ENCODE data around the gene TNFRSF1B.

TNFRSF1B gene

GRCh38 chr1:12155328-12155727 is 11.5 kb upstream of the TNFRSF1B start:
- in situ Hi-C loops (cut with HindIII; ENCODE audit: low sequenced_read_pairs), result no loop called here

- in situ Hi-C loops (cut with HindIII; ENCODE audit: low sequenced_read_pairs), result no loop called here
These were observed 9.2 kb upstream of the TNFRSF1B start for GRCh38 chr1:12157366-12158231.

- in situ Hi-C loops (cut with HindIII; ENCODE audit: low sequenced_read_pairs), result no loop called here
These were observed 8.3 kb upstream of the TNFRSF1B start for GRCh38 chr1:12158357-12159092.

GRCh38 chr1:12159816-12160215 is 7.0 kb upstream of the TNFRSF1B start:
- in situ Hi-C loops (cut with HindIII; ENCODE audit: low sequenced_read_pairs), result no loop called here

- in situ Hi-C loops (cut with HindIII; ENCODE audit: low sequenced_read_pairs), result no loop called here
These were observed 5.5 kb upstream of the TNFRSF1B start for GRCh38 chr1:12161324-12161661.

- in situ Hi-C loops (cut with HindIII; ENCODE audit: low sequenced_read_pairs), result no loop called here
These were observed 4.9 kb upstream of the TNFRSF1B start for GRCh38 chr1:12161662-12162458.

GRCh38 chr1:12162459-12163137 is 4.2 kb upstream of the TNFRSF1B start:
- in situ Hi-C loops (cut with HindIII; ENCODE audit: low sequenced_read_pairs), result no loop called here

GRCh38 chr1:12163210-12163609 is 3.6 kb upstream of the TNFRSF1B start:
- in situ Hi-C loops (cut with HindIII; ENCODE audit: low sequenced_read_pairs), result no loop called here

GRCh38 chr1:12164210-12164609 is 2.6 kb upstream of the TNFRSF1B start:
- in situ Hi-C loops (cut with HindIII; ENCODE audit: low sequenced_read_pairs), result no loop called here

- in situ Hi-C loops (cut with HindIII; ENCODE audit: low sequenced_read_pairs), result no loop called here
These were observed 1.4 kb upstream of the TNFRSF1B start for GRCh38 chr1:12165342-12165741.

GRCh38 chr1:12167493-12168429 is 970 bp downstream of the TNFRSF1B start:
- in situ Hi-C loops (cut with HindIII; ENCODE audit: low sequenced_read_pairs), result no loop called here

- in situ Hi-C loops (cut with HindIII; ENCODE audit: low sequenced_read_pairs), result no loop called here
These were observed 1.8 kb downstream of the TNFRSF1B start for GRCh38 chr1:12168451-12169160.

- in situ Hi-C loops (cut with HindIII; ENCODE audit: low sequenced_read_pairs), result no loop called here
These were observed 2.8 kb downstream of the TNFRSF1B start for GRCh38 chr1:12169442-12170135.

GRCh38 chr1:12170263-12170671 is 3.5 kb downstream of the TNFRSF1B start:
- in situ Hi-C loops (cut with HindIII; ENCODE audit: low sequenced_read_pairs), result no loop called here

GRCh38 chr1:12171206-12172041 is 4.6 kb downstream of the TNFRSF1B start:
- in situ Hi-C loops (cut with HindIII; ENCODE audit: low sequenced_read_pairs), result no loop called here

GRCh38 chr1:12172042-12172851 is 5.5 kb downstream of the TNFRSF1B start:
- in situ Hi-C loops (cut with HindIII; ENCODE audit: low sequenced_read_pairs), result no loop called here

- in situ Hi-C loops (cut with HindIII; ENCODE audit: low sequenced_read_pairs), result no loop called here
These were observed 6.3 kb downstream of the TNFRSF1B start for GRCh38 chr1:12173041-12173509.

All from endothelial cell of hepatic sinusoid (primary cell).